ENCODE results near the gene CROCC2. TPM values are rescaled to one million over a fixed set of nuclear protein-coding genes. Genes with fewer than 3 reads are reported as not detected.

The CROCC2 gene
- total and polyA plus RNA-seq, 7 donors, result 0.01 TPM; not detected in 6

DNA sequence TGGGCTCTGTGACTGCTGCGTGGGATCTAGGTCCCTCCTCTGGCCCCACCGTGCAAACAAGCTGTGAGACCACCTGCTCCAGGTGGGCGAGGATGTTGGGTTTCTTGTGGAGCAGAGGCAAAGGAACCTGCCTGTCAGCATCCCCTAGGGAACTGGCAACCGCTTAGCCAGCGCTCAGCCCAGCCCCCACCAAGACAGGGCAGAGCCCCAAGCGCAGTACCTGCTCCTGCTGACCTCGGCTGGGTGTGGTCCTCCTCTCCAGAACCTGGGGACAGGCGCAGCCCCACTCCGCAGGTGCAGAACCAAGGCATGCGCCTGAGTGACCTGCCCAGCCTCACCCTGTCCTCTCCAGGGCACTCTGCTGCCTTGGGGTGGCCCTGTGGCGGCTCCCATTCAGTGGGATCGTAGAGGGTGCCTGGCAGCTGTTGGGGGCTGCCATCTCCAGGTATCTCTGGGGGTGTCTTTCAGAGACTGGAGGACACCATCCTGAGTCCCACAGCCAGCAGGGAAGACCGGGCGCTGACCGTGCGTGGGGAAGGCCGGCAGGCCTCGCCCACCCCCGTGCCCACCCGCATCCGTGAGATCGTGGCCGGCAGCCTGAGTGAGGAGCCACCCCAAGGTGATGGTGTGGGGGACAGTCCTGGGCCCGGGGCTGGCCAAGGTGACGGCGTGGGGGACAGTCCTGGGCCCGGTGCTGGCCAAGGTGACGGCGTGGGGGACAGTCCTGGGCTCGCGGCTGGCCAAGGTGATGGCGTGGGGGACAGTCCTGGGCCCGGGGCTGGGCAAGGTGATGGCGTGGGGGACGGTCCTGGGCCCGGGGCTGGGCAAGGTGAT, 12.3 kb downstream of the CROCC2 start:
- Histone ChIP-seq H3K27ac (no peak overlapping the region), H3K4me3 (no peak overlapping the region), H3K27me3 (ENCODE audit: insufficient read depth in 3 of 3, low read length in 2 of 3) (peaks cover 0 to 17% (median 6%) of the 10 kb centered on the region in 3 donors), H3K9me3 (no peaks in the 10 kb centered on the region), H3K36me3 (ENCODE audit: insufficient read depth in 1 of 2, low read depth in 1 of 2) (no peaks in the 10 kb centered on the region), H3K4me1 (peaks cover 8% of the 10 kb centered on the region)
- peak; percentile 4 to 45 for DNase-seq
- ATAC-seq, result no peak
- 93 to 97% (median 93%) methylated on average over 32 to 36 of the region's 36 CpGs for WGBS, 3 donors
- TF ChIP-seq, protein P1, sequence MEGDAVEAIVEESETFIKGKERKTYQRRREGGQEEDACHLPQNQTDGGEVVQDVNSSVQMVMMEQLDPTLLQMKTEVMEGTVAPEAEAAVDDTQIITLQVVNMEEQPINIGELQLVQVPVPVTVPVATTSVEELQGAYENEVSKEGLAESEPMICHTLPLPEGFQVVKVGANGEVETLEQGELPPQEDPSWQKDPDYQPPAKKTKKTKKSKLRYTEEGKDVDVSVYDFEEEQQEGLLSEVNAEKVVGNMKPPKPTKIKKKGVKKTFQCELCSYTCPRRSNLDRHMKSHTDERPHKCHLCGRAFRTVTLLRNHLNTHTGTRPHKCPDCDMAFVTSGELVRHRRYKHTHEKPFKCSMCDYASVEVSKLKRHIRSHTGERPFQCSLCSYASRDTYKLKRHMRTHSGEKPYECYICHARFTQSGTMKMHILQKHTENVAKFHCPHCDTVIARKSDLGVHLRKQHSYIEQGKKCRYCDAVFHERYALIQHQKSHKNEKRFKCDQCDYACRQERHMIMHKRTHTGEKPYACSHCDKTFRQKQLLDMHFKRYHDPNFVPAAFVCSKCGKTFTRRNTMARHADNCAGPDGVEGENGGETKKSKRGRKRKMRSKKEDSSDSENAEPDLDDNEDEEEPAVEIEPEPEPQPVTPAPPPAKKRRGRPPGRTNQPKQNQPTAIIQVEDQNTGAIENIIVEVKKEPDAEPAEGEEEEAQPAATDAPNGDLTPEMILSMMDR (IDR thresholded peaks at IDR 0.05), result no peak
- intact Hi-C loops (cut with DNase I), result no loop called here

DNA sequence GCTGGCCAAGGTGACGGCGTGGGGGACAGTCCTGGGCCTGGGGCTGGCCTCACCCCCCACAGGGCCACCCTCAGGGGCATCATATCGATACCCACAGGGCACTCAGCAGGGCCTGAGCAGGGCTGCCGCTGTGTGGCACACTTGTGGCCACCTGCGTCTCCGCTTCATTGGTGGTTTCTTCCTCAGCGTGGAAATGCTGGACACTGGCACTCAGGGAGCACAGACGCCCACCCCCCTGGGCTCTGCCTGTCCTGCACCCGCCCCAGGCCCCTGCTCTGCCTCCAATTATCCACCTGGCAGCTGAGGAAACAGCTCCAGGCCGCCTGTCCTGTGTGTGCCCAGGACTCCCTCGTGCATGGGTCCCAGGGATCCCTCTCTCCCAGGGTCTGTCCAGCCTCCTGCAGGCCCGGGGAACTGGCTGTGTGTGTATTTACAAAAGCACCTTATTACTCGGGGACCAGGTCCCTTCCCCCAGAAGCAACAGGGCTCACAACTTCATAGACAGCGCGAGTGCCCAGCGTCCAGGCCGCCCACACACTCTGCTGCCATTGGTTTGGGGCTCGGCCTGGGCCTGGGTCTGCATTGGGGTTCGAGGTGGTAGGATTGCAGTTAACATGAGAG, 13.1 kb downstream of the CROCC2 start:
- Histone ChIP-seq H3K27me3 (ENCODE audit: insufficient read depth in 3 of 3, low read length in 2 of 3) (peaks cover 0 to 17% (median 6%) of the 10 kb centered on the region in 3 donors), H3K4me3 (no peak overlapping the region), H3K36me3 (ENCODE audit: insufficient read depth in 1 of 2, low read depth in 1 of 2) (no peaks in the 10 kb centered on the region), H3K27ac (no peak overlapping the region), H3K4me1 (peaks cover 5% of the 10 kb centered on the region), H3K9me3 (no peaks in the 10 kb centered on the region)
- TF ChIP-seq, protein P1 (IDR thresholded peaks at IDR 0.05), result no peak
- ATAC-seq (no peak), DNase-seq (peak; percentile 10 to 45)
- intact Hi-C loops (cut with DNase I), result no loop called here
- 90 to 94% (median 92%) methylated on average over 17 to 19 of the region's 19 CpGs for WGBS, 3 donors

DNA sequence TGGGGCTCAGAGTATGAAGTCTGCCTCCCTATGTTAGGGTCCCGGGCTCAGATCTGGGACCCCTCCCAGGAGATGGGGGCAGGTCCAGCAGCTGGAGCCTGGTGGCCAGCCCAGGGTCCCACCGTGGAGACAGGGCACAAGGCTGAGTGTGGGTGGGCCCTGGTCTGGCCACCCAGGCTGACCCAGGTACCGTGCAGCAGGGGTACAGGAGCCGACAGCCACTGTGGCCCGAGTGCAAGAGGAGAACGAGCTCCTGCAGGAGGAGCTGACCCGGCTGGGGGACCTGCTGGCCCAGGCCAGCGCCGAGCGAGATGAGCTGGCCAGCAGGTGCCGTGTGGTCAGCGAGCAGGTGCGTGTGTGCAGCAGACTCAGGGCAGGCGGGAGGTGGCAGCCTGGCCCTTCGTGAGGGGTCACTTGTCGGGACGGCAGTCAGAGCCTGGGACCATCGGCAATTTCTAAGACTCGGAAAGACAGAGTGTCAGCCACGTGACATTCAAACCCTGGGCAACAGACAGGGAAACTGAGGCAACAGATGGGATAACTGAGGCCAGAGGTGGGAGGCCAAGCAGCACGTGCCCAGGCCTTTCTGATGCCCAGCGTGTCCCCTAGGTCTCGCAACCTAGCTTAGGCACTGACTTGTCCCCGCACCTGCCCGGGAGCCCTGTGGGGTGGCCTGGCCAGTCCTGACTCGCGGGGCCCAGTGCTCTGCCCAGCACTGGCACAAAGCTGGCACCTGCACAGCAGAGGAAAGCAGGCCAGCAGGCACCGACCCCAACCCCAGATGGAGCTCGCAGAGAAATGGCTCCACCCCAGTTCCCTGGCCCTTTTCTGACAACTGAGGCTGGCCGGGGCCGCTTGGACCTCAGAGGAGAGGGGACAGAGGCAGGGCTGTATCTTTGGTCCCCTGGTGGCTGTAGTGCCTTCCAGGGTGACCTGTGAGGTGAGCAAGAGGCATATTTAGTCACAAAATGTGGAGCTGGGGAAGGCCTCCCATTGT, 13.9 kb downstream of the CROCC2 start:
- no peaks in the 10 kb centered on the region for H3K4me1 ChIP-seq
- TF ChIP-seq, protein P1 (IDR thresholded peaks at IDR 0.05), result no peak
- H3K36me3 ChIP-seq (ENCODE audit: insufficient read depth in 1 of 2, low read depth in 1 of 2), result no peaks in the 10 kb centered on the region
- peaks cover 0 to 10% (median 6%) of the 10 kb centered on the region in 3 donors for H3K27me3 ChIP-seq (ENCODE audit: insufficient read depth in 3 of 3, low read length in 2 of 3)
- DNase-seq, result peak; percentile 3 to 46
- intact Hi-C loops (cut with DNase I), result no loop called here
- no peaks in the 10 kb centered on the region for H3K9me3 ChIP-seq
- no peak overlapping the region for H3K27ac ChIP-seq
- 86 to 88% (median 86%) methylated on average over 29 to 31 of the region's 31 CpGs for WGBS, 3 donors
- no peak overlapping the region for H3K4me3 ChIP-seq
- no peak for ATAC-seq

DNA sequence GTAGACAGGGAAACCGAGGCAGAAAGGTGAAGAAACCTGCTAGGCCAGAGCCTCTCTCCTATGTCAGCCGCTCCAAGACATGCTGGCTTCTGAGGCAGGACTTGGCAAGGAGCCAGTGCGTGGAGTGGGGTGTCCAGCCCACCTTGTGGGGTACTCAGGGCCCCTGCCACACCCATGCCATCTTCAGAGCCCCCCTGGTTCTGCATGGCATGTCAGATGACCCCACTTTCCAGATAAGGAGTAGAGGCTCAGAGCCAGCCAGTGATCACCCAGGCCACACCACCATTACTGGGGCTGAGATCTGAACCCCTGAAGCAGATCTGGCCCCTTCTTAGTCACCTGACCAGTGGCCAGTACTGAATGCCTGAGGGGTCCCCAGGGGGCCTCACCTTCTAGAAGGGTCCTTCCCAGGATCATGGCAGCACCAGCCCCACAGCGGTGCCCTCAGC, 14.7 kb downstream of the CROCC2 start:
- no peaks in the 10 kb centered on the region for H3K36me3 ChIP-seq (ENCODE audit: insufficient read depth in 1 of 2, low read depth in 1 of 2)
- H3K9me3 ChIP-seq, result no peaks in the 10 kb centered on the region
- 77 to 83% (median 82%) methylated on average over 4 of the region's 4 CpGs for WGBS, 3 donors
- ATAC-seq, result no peak
- peak in 1 of 2 donors; percentile 14 for DNase-seq
- intact Hi-C loops (cut with DNase I), result no loop called here
- H3K27ac ChIP-seq, result no peak overlapping the region
- H3K4me1 ChIP-seq, result no peaks in the 10 kb centered on the region
- TF ChIP-seq, protein P1 (IDR thresholded peaks at IDR 0.05), result no peak
- peaks cover 0 to 3% (median 2%) of the 10 kb centered on the region in 3 donors for H3K27me3 ChIP-seq (ENCODE audit: insufficient read depth in 3 of 3, low read length in 2 of 3)
- no peak overlapping the region for H3K4me3 ChIP-seq

Measured in psoas muscle (tissue), 8 donors.